Lower leg skin (tissue), 4 donors: ENCODE data around the gene ZNF263. TPM values are rescaled to one million over a fixed set of nuclear protein-coding genes. Genes with fewer than 3 reads are reported as not detected.
A peak's percentile ranks its signal among the peaks of the same experiment; 100 is the strongest.
"Not testable (repeated sequence)": the region's sequence is repeated elsewhere in the genome, so short reads cannot be mapped to it uniquely, and the experiment has no call there.

ENCODE experiments used
- DNase-seq, 2 donors: peaks; one replicate each; pipeline ENCODE4 v3.0.0-alpha.2; 2019; ENCODE audit warnings: low spot score in 2 of 2
- H3K4me3 ChIP-seq: fragments of 200-600 bp; sonication (generic); 2 replicates; pipeline ENCODE4 v1.5.1; 2017; ENCODE audit warnings: mild to moderate bottlenecking, low read depth; ENCODE audit not compliant: poor library complexity, severe bottlenecking
- POLR2A ChIP-seq, 2 donors: fragments of 450-650 bp; IDR thresholded peaks; one replicate each; pipeline ENCODE4 v1.6.1; 2016 to 2017; ENCODE audit warnings: antibody characterized with exemption in 2 of 2, mild to moderate bottlenecking in 1 of 2, moderate library complexity in 1 of 2
- WGBS, 2 donors: methylation state at CpG; one replicate each; pipeline ENCODE4 v1.1.5; 2018; 5-methylcytosine and 5-hydroxymethylcytosine counted together
- intact Hi-C: fragments of 100-400 bp; cut with DNase I; formaldehyde crosslinking; loops from one replicate; pipeline ENCODE4 v1.15.0; 2023; ENCODE audit warnings: low total_unique reads
- total RNA-seq, 4 donors: library from RNA; depleted of rRNA; stranded (reverse); fragments of >200 nt; gene quantifications; one replicate each; pipeline ENCODE4 v1.1.0, GENCODE V29; 2016
- TF ChIP-seq, protein P1 (sequence below), 3 donors: fragments of 450-650 bp; IDR thresholded peaks; one replicate each; pipeline ENCODE4 v1.5.1; 2016; ENCODE audit warnings: antibody characterized with exemption in 3 of 3, mild to moderate bottlenecking in 3 of 3, moderate library complexity in 2 of 3

ZNF263 gene
- total RNA-seq, 4 donors from 2014 or later: 40.4 to 62.3 (median 55.2) TPM

DNA sequence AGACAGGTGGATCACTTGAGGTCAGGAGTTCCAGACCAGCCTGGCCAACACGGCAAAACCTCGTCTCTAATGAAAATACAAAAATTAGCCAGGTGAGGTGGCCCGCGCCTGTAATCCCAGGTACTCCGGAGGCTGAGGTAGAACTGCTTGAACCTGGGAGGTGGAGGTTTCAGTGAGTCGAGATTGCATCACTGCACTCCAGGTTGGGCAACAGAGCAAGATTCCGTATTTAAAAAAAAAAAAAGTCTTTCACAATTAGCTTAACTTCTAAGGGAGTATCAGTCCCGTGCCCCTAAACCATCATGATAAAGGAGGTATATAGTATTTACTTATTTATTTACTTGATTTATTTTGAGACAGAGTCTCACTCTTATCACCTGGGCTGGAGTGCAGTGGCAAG, 23.5 kb upstream of the ZNF263 start:
- TF ChIP-seq, protein P1, sequence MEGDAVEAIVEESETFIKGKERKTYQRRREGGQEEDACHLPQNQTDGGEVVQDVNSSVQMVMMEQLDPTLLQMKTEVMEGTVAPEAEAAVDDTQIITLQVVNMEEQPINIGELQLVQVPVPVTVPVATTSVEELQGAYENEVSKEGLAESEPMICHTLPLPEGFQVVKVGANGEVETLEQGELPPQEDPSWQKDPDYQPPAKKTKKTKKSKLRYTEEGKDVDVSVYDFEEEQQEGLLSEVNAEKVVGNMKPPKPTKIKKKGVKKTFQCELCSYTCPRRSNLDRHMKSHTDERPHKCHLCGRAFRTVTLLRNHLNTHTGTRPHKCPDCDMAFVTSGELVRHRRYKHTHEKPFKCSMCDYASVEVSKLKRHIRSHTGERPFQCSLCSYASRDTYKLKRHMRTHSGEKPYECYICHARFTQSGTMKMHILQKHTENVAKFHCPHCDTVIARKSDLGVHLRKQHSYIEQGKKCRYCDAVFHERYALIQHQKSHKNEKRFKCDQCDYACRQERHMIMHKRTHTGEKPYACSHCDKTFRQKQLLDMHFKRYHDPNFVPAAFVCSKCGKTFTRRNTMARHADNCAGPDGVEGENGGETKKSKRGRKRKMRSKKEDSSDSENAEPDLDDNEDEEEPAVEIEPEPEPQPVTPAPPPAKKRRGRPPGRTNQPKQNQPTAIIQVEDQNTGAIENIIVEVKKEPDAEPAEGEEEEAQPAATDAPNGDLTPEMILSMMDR (IDR thresholded peaks at IDR 0.05): no peak
- no peak for TF ChIP-seq POLR2A (IDR thresholded peaks at IDR 0.05)
- WGBS, 2 donors: 85 to 89% methylated on average over 8 of the region's 8 CpGs
- no peak for DNase-seq
- no peak overlapping the region for H3K4me3 ChIP-seq
- intact Hi-C loops: no loop called here

DNA sequence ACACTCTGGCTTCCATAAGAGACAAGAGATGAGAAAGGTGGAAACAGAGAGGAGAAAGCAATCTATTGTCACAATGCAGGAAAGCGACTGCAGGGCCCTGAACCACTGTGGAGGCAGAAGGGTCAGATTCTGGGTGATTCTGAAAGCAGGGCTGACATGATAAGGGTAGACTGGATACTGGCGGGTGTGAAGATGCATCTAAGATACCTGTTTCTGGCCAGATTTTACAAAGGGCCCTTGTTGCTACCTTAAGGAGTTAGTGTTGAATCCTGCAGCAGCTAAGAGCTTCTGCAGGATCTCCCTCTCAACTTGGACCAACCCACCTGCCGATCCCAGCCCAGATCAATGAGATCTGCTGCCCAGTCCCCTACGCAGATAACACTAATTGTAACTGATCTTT, 20.8 kb upstream of the ZNF263 start:
- TF ChIP-seq, protein P1 (IDR thresholded peaks at IDR 0.05): no peak
- no peak for TF ChIP-seq POLR2A (IDR thresholded peaks at IDR 0.05)
- intact Hi-C loops: no loop called here
- no peak overlapping the region for H3K4me3 ChIP-seq

DNA sequence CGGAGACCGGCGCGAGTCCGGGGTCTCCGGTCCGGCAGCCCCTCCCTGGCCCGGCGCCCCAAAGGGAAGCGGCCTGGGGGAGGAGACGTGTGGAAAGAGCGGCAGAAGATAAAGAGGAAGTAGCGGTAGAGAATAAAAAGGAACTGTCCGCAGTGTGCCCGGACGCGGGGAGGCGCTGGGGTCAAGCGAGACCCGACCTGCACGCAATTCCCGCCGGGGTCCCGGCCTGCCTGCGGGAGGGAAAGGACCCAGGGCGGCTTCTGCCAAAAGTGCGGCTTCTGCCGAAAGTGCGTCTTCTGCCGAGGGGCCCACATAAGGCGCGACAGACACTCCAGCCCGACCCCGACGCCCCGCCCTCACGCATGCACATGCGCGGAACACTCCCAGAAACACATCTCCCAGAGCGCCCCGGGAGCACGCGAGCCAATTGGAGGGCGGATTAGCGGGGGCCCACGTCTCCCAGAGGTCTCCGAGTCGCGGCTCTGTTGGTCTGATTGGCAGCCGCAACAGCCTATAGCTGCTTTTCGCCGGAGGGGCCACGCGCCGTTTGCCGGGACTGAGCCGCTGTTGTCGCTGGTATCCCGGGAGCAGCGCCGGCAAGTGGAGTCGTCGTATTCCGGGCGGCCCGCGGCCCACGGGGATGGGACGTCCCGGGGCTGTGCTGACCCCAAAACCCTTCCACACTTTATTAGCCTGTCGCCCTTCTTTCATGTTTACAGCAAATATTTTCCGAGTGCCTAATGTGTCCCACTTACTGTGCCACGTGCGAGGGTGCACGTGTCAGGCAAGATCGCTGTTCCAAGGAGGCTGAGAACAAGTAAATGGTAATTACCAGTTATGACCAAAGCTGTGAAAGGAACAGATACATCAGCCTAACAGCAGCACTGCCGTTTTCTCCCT, 18.9 kb upstream of the ZNF263 start:
- peak in 1 of 2 donors; percentile 60 for TF ChIP-seq POLR2A (IDR thresholded peaks at IDR 0.05)
- TF ChIP-seq, protein P1 (IDR thresholded peaks at IDR 0.05): no peak
- DNase-seq: peak; percentile 93 to 98
- WGBS, 2 donors: 2 to 4% methylated on average over 59 to 74 of the region's 77 CpGs
- H3K4me3 ChIP-seq: peak overlapping the region; percentile 78
- intact Hi-C loops: no loop called here

More for the DNA sequence above, 20.8 kb upstream of the ZNF263 start:
- WGBS, 2 donors: 94 to 96% methylated on average over 4 of the region's 4 CpGs
- DNase-seq: no peak

DNA sequence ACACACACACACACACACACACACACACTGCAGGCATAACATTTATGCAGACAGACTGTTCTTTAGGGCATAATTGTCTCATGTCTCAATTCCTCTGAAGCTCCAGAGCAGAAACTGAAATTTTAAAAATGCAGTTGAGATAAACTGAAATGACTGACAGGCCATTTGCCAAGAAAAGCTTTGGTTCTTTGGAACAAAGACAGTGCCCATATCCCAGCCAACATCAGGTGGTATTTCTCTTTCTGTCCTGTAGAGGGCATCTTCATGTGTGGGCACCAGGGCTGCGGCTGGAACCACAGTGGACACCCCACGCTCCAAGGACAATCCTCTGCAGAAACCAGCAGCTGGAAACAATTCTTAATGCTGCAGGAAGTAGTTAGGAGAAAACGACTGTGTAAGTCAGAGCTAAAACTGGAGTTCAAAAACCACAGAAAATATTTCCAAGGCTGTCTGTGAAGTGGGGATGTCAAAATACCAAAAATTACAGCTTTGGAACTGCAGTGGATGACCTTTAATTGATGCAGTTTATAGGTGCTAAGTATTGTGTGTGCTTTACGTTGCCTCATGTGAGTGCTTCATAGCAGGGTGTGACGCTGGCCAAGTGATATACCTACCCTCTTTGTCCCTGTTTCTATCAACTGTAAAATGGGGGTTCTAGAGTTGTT, 16.3 kb upstream of the ZNF263 start:
- WGBS, 2 donors: 64 to 66% methylated on average over 5 of the region's 5 CpGs
- DNase-seq: no peak
- no peak for TF ChIP-seq POLR2A (IDR thresholded peaks at IDR 0.05)
- TF ChIP-seq, protein P1 (IDR thresholded peaks at IDR 0.05): no peak
- no peak overlapping the region for H3K4me3 ChIP-seq
- intact Hi-C loops: no loop called here

DNA sequence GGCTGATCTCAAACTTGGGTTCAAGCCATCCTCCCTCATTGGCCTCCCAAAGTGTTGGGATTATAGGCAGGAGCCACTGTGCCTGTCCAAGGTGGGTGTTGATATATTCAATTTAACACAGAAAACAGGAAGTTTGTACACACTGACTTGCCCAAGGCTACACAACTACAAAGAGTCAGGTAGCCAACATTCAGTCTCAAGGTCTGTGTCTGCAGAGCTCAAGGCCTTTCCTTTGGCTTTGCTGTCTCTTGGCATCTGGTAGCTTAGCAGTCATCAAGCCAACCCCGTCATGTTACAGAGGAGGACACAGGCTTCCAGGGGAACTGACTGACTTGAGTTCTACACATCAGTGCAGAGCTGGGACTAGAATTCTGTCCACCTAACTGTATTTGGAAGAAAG, 15.0 kb upstream of the ZNF263 start:
- no peak for DNase-seq
- no peak for TF ChIP-seq POLR2A (IDR thresholded peaks at IDR 0.05)
- TF ChIP-seq, protein P1 (IDR thresholded peaks at IDR 0.05): no peak
- H3K4me3 ChIP-seq: no peak overlapping the region
- intact Hi-C loops: no loop called here
- WGBS, 2 donors: 79 to 88% methylated on average over 1 of the region's 1 CpG

DNA sequence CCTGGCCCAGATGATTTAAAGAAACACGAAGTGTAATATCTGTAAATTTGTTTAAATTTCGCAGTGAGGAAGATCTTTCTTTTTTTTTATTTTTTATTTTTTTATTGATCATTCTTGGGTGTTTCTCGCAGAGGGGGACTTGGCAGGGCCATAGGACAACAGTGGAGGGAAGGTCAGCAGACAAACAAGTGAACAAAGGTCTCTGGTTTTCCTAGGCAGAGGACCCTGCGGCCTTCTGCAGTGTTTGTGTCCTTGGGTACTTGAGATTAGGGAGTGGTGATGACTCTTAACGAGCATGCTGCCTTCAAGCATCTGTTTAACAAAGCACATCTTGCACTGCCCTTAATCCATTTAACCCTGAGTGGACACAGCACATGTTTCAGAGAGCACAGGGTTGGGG, 12.6 kb upstream of the ZNF263 start:
- DNase-seq, H3K4me3 ChIP-seq, intact Hi-C loops: not testable (repeated sequence)
- WGBS, 2 donors: 84 to 86% methylated on average over 5 of the region's 5 CpGs

DNA sequence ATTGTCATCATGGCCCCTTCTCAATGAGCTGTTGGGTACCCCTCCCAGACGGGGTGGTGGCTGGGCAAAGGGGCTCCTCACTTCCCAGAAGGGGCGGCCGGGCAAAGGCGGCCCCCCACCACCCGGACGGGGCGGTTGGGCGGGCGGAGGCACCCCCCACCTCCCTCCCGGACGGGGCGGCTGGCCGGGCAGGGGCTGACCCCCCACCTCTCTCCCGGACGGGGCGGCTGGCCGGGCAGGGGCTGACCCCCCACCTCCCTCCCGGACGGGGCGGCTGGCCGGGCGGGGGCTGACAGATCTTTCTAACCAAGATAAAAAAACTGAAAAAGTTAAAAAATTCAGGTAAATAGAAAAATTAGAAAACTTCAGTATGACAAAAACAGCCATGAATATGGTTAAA, 12.0 kb upstream of the ZNF263 start:
- H3K4me3 ChIP-seq, intact Hi-C loops, DNase-seq: not testable (repeated sequence)
- WGBS, 2 donors: 94 to 97% methylated on average over 22 of the region's 22 CpGs
